CD1c-positive myeloid dendritic cell (primary cell): Measurements from ENCODE around the gene MORN5.

Experiments used
- DNase-seq: peaks from one replicate; pipeline ENCODE4 v3.0.0-alpha.2; 2016; ENCODE audit errors: extremely low spot score

Gene MORN5

GRCh38 chr9:122214507-122214906, 54.8 kb downstream of the MORN5 start:
- no peak for DNase-seq

GRCh38 chr9:122215663-122216062, 56.0 kb downstream of the MORN5 start:
- no peak for DNase-seq

GRCh38 chr9:122216138-122216797, 56.6 kb downstream of the MORN5 start:
- DNase-seq, result no peak

- DNase-seq, result no peak
Observed at GRCh38 chr9:122216798-122217418, 57.2 kb downstream of the MORN5 start.

- no peak for DNase-seq
Observed at GRCh38 chr9:122217640-122218039, 57.9 kb downstream of the MORN5 start.

GRCh38 chr9:122218071-122218934, 58.6 kb downstream of the MORN5 start:
- DNase-seq, result no peak

- no peak for DNase-seq
Observed at GRCh38 chr9:122218935-122219855, 59.5 kb downstream of the MORN5 start.

- no peak for DNase-seq
Observed at GRCh38 chr9:122219856-122220672, 60.4 kb downstream of the MORN5 start.

- no peak for DNase-seq
Observed at GRCh38 chr9:122220673-122221182, 61.0 kb downstream of the MORN5 start.

GRCh38 chr9:122221183-122221811, 61.6 kb downstream of the MORN5 start:
- no peak for DNase-seq

- DNase-seq, result peak; percentile 46
Observed at GRCh38 chr9:122222791-122223190, 63.1 kb downstream of the MORN5 start.

GRCh38 chr9:122223435-122223834, 63.7 kb downstream of the MORN5 start:
- DNase-seq, result no peak

- DNase-seq, result no peak
Observed at GRCh38 chr9:122225312-122226141, 65.8 kb downstream of the MORN5 start.

- no peak for DNase-seq
Observed at GRCh38 chr9:122226142-122226757, 66.5 kb downstream of the MORN5 start.

GRCh38 chr9:122226758-122227574, 67.3 kb downstream of the MORN5 start:
- no peak for DNase-seq

- no peak for DNase-seq
Observed at GRCh38 chr9:122227575-122227900, 67.8 kb downstream of the MORN5 start.

GRCh38 chr9:122228191-122228567, 68.5 kb downstream of the MORN5 start:
- no peak for DNase-seq
